Activated T-cell treated with anti-CD3 and anti-CD28 coated beads, Interleukin-2, amount 50 U/mL, for 4 hours (primary cell): Measurements from ENCODE around the gene PGLYRP4. TPM values are rescaled to one million over a fixed set of nuclear protein-coding genes. Genes with fewer than 3 reads are reported as not detected.

Experiments
- ATAC-seq, 2 donors: fragments of 200-7000 bp; cut with Tn5 transposase; one replicate each; pipeline ENCODE4 v1.10.0; 2021
- DNase-seq: peaks from one replicate; pipeline ENCODE4 v3.0.0-alpha.2; 2020
- H3K27me3 Mint-ChIP-seq: one replicate; pipeline ENCODE4 v1.8.0; 2021; ENCODE audit warnings: low read depth, mixed read lengths
- H3K36me3 Mint-ChIP-seq: one replicate; pipeline ENCODE4 v1.8.0; 2022; ENCODE audit warnings: mixed read lengths; ENCODE audit not compliant: insufficient read depth
- H3K4me1 Mint-ChIP-seq: one replicate; pipeline ENCODE4 v1.8.0; 2021; ENCODE audit warnings: low read depth, mixed read lengths
- H3K4me3 Mint-ChIP-seq: one replicate; pipeline ENCODE4 v1.8.0; 2021; ENCODE audit warnings: mild to moderate bottlenecking, moderate library complexity, mixed read lengths
- H3K9me3 Mint-ChIP-seq: one replicate; pipeline ENCODE4 v1.8.0; 2021; ENCODE audit warnings: mixed read lengths
- total RNA-seq, 3 donors: library from RNA; stranded (reverse); gene quantifications; one replicate each; pipeline ENCODE4 v1.2.1, GENCODE V29; 2021

PGLYRP4 gene
- total RNA-seq, 3 donors from 2014 or later, result not detected

DNA sequence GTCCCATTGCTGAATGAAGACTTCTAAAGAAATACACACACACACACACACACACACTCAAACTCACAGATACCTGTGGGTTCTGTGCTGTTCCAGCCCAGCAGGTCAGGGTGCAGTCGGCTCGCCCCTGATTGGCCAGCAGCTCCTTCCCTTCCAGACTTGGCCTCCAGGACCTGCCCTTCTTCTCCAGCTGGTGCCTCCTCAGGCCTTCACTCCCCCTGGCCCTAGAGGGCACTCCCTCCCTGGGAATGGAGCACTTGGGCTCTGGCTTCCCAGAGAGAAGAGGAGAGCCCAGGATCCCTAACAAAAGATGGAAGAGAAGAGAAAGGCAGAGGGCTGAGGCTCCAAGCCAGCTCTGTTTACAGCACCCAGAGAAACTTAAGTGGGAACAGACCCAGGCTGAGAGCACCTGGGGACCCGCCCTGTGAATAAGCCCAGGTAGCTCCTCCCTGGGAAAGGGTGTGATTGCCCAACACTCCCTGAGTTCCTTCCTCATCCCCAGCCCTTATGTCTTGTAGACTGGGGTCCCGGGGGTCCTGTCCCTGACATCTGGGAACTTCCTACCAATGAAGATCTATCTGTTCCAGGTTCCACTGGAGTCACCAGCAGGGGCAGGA lies 36.0 kb downstream of the PGLYRP4 start, which contains the start of gene PGLYRP3:
PGLYRP3 (minus strand) TSS at position 383 of the 617 bp plus-strand sequence. CDS start 2,287 bp downstream, outside the sequence.
- DNase-seq (no peak), ATAC-seq (no peak)
- no peaks in the 10 kb centered on the region for H3K4me1 Mint-ChIP-seq
- H3K9me3 Mint-ChIP-seq, result no peaks in the 10 kb centered on the region
- no peaks in the 10 kb centered on the region for H3K36me3 Mint-ChIP-seq
- H3K4me3 Mint-ChIP-seq, result no peak within 1 kb of the TSS
- peaks cover 9% of the 10 kb centered on the region for H3K27me3 Mint-ChIP-seq

DNA sequence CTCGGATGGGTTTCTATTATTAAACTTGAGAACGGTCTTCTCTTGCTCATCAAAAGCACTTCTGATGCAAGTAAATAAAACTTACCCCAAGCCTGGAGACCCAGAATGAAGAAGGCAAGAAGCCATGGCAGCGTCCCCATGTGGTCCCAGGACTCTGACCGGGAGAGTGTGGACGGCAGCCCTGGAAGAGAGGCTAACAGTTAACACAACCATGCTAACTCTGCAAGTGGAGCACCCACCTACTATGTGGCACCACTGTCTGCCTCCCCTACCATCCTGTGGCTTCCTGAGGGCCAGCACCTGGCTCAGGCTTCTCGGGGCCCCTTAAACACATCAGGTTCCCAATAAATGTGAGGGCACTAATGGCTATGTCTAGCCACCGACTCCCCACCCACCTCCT lies 38.1 kb downstream of the PGLYRP4 start:
- Mint-ChIP-seq H3K27me3 (peaks cover 12% of the 10 kb centered on the region), H3K4me1 (no peaks in the 10 kb centered on the region), H3K9me3 (no peaks in the 10 kb centered on the region), H3K4me3 (no peak overlapping the region), H3K36me3 (no peaks in the 10 kb centered on the region)
- ATAC-seq (no peak), DNase-seq (no peak)

DNA sequence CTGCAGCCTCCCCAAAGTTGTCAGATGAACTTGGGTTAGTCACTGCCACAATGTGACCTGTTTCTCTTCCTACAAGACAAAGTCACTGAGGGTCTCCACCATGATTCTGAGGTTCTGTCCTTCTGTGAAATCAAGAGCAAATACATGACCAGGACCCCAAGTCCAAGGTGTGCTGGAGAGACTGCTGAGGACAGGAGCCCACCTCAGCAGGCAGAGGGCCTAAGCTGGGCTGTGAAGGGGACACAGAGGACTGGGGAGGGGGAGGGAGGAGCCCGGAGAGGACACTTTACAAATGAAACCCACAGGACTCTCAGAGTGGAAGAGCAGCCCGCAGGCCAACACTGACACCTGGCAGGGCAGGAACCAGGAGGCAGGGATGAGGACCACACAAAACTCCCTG lies 39.2 kb downstream of the PGLYRP4 start:
- H3K36me3 Mint-ChIP-seq, result no peaks in the 10 kb centered on the region
- no peaks in the 10 kb centered on the region for H3K9me3 Mint-ChIP-seq
- ATAC-seq, result no peak
- DNase-seq, result no peak
- H3K4me1 Mint-ChIP-seq, result no peaks in the 10 kb centered on the region
- H3K27me3 Mint-ChIP-seq, result peaks cover 13% of the 10 kb centered on the region
- no peak overlapping the region for H3K4me3 Mint-ChIP-seq

DNA sequence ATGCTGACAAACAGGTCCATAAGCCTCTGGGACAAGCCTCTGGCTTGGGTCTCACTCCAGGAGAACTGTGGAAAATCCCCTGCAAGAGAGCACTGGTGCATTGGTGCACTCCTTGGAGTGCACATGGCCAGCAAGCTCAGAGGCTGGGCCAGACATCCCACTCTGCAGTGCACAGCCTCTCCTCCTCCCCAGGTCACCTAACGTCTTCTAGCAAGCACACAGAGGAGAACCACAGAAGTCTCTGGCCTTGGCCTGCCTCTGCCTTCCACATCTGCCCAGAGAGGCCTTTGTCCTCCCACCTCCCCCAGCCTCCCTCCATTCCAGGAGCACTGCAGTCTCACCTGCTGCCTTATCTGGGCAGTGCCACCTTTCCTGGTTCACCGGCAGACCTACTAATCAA lies 40.1 kb downstream of the PGLYRP4 start:
- Mint-ChIP-seq H3K9me3 (no peaks in the 10 kb centered on the region), H3K36me3 (no peaks in the 10 kb centered on the region), H3K4me3 (no peak overlapping the region), H3K4me1 (no peaks in the 10 kb centered on the region), H3K27me3 (peaks cover 13% of the 10 kb centered on the region)
- ATAC-seq, result no peak
- no peak for DNase-seq

DNA sequence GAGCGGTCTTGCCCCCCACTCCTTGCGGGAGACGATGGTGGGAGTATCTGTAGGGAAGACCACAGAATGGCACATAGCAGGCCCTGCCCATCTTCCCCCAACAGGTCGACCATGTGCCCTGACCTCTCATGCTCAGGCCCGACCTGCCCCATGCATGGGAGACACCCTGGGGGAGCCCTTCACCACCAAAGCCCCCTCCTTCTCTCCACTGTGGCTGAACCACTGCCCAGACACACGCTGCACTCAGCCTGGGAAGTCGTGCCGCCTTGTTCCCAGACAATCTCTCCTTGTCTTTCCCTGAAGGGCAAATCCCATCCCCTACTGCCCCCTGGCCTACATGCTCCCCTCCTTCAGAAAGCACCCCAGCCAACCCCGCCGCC lies 41.4 kb downstream of the PGLYRP4 start:
- ATAC-seq (no peak), DNase-seq (no peak)
- peaks cover 7% of the 10 kb centered on the region for H3K27me3 Mint-ChIP-seq
- H3K36me3 Mint-ChIP-seq, result no peaks in the 10 kb centered on the region
- H3K9me3 Mint-ChIP-seq, result no peaks in the 10 kb centered on the region
- no peak overlapping the region for H3K4me3 Mint-ChIP-seq
- no peaks in the 10 kb centered on the region for H3K4me1 Mint-ChIP-seq

DNA sequence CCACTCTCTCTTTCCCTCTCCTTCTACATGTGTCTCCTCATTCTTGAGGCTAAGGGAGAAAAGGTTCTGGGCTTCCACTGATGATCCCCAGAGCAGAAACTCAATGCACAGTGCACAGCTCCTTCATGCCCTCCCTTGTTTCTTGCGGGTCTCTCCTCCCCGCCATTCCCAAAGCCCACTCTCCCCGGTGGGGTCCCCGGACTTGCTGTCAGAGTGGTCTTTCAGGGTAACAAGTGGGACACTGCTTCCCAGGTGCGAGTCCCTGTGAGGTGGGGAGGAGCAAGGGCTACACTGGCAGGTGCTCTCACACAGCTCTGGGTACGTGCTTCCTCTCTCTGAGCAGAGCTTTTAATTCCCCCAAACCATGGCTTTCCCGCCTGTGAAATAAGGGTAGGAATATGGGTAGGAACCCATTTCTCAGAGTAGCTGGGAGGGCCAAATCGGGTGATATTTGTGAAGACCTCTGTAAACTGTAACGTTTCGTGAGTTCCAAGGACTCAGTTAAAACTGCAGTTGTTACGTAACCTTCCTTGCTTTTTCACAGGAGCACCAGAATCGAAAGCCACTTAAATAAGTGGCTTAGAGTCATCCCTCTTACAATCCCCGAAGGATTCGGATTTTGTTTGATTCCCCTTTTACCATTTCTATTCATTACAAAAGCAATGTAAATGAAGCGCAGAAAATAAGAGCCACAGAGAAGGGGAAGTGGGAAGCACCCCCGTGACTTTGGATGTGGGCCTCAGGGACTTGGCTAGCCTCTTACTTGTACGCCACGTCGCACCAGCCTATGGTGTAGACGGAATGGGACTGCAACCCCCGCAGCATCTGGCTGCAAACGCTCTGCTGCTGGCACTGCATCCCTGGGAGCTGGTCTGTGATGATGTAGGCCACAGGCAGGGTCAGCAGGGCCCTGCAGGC lies 42.1 kb downstream of the PGLYRP4 start:
- H3K36me3 Mint-ChIP-seq, result no peaks in the 10 kb centered on the region
- H3K4me1 Mint-ChIP-seq, result no peaks in the 10 kb centered on the region
- DNase-seq (no peak), ATAC-seq (no peak)
- peaks cover 7% of the 10 kb centered on the region for H3K27me3 Mint-ChIP-seq
- H3K4me3 Mint-ChIP-seq, result no peak overlapping the region
- no peaks in the 10 kb centered on the region for H3K9me3 Mint-ChIP-seq

DNA sequence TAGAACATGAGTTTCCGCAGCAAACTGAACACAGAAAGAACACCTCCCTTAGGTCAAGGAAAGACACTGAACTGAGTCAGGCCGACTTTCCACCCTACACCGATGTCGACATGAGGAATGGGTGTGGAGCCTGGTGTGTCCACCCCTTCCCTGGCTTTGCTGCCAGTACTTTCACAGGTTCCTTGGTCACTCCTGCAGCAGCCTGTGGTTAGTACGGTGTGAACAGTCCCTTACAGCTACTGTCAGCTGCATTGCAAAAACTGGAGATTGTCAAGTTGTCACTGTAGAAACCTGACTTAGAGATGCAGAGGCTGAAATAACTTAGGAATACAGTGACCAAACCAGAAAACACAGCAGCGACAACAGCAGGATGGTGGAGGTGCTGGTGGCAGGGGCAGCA lies 43.0 kb downstream of the PGLYRP4 start:
- Mint-ChIP-seq H3K4me1 (no peaks in the 10 kb centered on the region), H3K27me3 (peaks cover 7% of the 10 kb centered on the region), H3K36me3 (no peaks in the 10 kb centered on the region), H3K9me3 (no peaks in the 10 kb centered on the region), H3K4me3 (no peak overlapping the region)
- DNase-seq, result no peak
- ATAC-seq, result no peak

DNA sequence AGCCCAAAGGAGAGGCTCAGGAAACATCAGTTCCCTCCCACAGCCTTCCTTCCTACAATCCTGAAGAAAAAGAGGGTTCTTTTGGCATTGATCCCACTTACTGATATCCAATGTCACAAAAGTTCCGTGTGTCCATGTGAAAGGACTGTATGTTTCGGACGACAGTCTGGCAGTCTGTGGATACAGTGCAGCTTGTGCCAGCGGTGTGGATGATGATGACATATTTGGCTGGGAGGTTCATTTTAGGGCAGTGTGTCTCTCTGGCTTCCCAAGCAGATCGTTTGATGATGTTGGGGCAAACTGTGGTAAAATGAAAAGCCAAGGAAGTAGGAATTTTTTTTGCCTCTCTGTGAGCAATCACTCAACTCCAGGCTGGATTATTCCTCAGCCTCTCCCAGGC lies 46.3 kb downstream of the PGLYRP4 start:
- Mint-ChIP-seq H3K4me1 (no peaks in the 10 kb centered on the region), H3K9me3 (no peaks in the 10 kb centered on the region), H3K27me3 (peaks cover 5% of the 10 kb centered on the region), H3K4me3 (no peak overlapping the region), H3K36me3 (no peaks in the 10 kb centered on the region)
- DNase-seq, result no peak
- no peak for ATAC-seq

DNA sequence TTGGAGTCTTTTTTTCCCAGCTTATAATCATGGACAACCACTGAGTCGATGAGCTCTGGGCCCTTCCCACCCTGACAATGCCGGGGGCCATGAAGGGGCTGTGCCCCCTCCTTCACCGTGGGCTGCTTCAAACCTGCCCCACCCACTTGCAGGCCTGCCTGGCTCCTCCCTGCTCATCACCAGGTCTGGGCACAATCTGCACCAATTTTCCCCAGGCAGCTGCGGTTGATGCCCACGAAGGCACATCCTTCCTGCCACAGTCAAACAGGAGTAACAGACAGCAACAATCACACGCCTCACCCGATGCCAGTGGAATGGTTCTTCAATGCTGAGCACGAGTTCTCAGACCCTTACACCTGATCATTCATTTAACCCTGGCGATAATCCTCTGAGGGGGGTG lies 54.8 kb downstream of the PGLYRP4 start:
- no peak overlapping the region for H3K4me3 Mint-ChIP-seq
- peaks cover 21% of the 10 kb centered on the region for H3K4me1 Mint-ChIP-seq
- no peak for ATAC-seq
- no peaks in the 10 kb centered on the region for H3K36me3 Mint-ChIP-seq
- peaks cover 7% of the 10 kb centered on the region for H3K27me3 Mint-ChIP-seq
- H3K9me3 Mint-ChIP-seq, result no peaks in the 10 kb centered on the region
- no peak for DNase-seq

DNA sequence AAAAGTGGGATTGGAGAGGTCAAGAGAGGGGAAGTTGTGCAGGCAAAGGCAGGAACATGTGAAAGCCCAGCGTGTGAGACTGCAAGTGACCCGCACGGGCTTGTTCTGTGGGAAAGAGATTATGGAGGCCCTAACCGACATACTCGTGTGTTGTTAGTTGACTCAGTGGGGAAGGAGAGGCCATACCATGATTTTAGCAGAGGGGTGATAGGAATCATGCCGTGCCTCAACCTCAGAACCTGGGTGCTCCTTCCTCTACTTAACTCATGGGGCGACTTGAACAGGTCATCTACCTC lies 55.2 kb downstream of the PGLYRP4 start:
- H3K36me3 Mint-ChIP-seq, result no peaks in the 10 kb centered on the region
- peaks cover 21% of the 10 kb centered on the region for H3K4me1 Mint-ChIP-seq
- DNase-seq (no peak), ATAC-seq (no peak)
- H3K4me3 Mint-ChIP-seq, result no peak overlapping the region
- H3K27me3 Mint-ChIP-seq, result peaks cover 7% of the 10 kb centered on the region
- no peaks in the 10 kb centered on the region for H3K9me3 Mint-ChIP-seq

DNA sequence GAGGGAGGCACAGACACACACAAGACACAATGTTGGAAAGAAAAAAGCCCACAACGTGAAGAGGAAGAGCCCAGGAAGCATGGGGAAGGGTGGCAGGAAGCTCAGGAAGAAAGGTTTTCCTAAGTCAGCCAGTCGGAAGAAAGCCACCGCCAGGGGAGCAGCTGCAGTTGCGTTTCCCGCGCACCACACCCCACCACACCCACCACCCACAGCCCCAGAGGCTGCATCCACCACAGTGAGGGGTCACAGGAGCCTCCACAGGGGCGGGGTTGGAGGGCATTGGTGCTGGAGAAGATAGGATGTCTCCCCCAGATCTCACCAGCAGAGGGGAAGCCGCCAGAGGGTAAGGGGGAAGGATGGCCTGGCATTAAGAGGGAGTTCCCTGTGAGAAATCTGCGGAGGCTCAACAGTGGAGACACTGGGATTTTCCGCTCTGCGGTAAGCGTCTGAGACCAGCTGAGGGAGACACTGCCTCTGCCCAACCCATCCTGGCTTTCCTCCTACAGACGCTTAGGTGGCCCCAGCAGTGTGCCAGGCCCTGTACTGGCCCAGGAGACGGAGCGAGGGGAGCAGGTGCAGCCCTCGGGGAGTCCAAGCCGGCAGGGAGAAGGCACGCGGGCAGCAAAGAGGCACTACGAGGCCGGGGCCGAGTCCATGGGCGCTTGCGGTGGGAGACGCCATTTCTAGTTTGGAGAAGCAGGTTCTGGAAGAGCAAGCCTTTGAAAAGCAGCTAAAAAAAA lies 55.7 kb downstream of the PGLYRP4 start:
- DNase-seq (no peak), ATAC-seq (no peak)
- Mint-ChIP-seq H3K36me3 (no peaks in the 10 kb centered on the region), H3K27me3 (peaks cover 7% of the 10 kb centered on the region), H3K9me3 (no peaks in the 10 kb centered on the region), H3K4me3 (no peak overlapping the region), H3K4me1 (peaks cover 21% of the 10 kb centered on the region)

DNA sequence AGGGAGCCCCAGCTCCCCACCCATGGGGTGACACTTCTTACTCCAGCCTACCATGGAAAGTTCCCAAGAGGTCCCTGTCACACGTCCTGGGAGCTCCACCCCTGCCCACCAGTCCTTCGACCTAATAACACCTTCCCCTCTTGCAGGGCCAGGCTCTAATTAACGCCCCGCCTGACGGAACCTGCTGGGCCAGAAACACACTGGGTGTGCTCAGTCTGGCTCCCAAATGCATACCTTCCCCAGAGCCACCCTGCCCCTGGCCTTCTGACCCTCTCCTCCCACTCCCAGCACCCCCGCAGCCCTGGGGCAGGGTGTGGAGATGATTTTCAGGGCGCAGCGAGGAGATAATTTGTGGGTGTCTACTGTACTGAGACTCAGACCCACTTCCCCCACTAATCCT lies 56.5 kb downstream of the PGLYRP4 start:
- Mint-ChIP-seq H3K4me3 (no peak overlapping the region), H3K4me1 (peaks cover 21% of the 10 kb centered on the region), H3K27me3 (peaks cover 7% of the 10 kb centered on the region), H3K9me3 (no peaks in the 10 kb centered on the region), H3K36me3 (no peaks in the 10 kb centered on the region)
- ATAC-seq (no peak), DNase-seq (no peak)

DNA sequence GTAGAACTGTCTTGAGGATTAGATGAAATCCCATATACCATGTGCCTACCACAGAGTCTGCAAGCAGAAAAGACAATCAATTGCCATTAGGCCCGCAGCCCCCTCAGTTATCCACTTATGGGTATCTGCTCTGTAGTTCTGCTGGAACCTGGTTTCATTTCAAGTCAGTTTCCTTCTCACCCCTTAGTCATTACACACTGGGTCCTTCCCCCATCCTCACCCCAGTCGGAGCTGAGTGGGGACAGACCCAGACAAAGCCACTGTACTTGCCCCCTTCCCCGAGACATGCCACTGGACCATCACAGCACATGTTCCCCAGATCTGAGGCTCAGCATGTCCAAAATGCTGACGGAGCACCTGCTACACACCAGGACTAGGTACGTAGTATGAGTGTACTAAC lies 57.1 kb downstream of the PGLYRP4 start:
- Mint-ChIP-seq H3K4me3 (no peak overlapping the region), H3K36me3 (no peaks in the 10 kb centered on the region)

DNA sequence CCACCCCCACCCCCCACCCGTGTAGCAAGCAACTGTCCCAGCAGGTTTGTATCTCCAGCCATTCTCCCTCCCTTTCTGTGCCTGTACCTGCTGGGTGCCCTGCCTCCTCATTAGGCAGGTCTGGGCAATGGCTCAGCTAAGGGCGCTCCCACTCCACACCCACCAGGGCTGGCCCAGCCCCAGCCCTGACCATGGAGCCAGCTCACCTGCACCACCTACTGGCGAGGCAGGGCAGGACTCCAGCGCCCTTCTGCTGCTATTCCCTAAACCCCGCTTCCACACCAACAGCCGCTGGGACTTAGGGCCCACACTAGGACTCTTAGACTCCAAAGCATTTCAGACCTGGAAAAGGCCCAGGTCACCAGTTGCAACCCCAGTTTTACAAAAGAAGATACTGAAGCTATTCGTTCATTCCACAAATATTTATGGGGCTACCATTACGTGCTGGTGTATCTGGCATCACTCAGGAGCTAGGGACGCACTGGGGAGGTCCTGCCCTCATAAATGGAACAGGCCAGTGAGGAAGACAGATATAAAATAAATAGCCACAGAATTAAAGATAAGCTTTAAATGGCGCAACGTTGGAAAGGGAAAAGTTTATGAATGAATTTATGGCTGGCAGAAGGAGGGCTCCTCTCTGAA lies 59.9 kb downstream of the PGLYRP4 start:
- Mint-ChIP-seq H3K9me3 (no peaks in the 10 kb centered on the region), H3K36me3 (no peaks in the 10 kb centered on the region), H3K27me3 (peaks cover 11% of the 10 kb centered on the region), H3K4me3 (no peak overlapping the region), H3K4me1 (peaks cover 14% of the 10 kb centered on the region)
- no peak for DNase-seq
- ATAC-seq, result no peak

More for the DNA sequence above, 57.1 kb downstream of the PGLYRP4 start:
- no peak for DNase-seq
- Mint-ChIP-seq H3K9me3 (no peaks in the 10 kb centered on the region), H3K4me1 (peaks cover 21% of the 10 kb centered on the region), H3K27me3 (peaks cover 7% of the 10 kb centered on the region)
- peak; percentile 46 for ATAC-seq
